ENCODE results near the gene CTNND2.

Gene CTNND2

DNA sequence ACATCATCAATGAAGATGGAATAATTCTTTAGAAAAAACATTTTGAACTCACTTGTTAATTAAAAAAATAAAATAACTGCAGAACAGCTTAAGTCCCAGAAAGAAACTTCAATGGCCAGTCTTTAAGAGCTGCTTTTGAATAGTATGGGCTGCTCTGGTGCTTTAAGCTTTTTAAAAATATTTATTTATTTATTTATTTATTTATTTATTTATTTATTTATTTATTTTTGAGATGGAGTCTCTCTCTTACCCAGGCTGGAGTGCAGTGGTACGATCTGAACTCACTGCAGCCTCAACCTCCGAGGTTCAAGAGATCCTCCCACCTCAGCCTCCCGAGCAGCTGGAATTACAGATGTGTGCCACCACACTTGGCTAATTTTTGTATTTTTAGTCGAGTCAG is 626.9 kb downstream of the CTNND2 start:
- no peak for DNase-seq (ENCODE audit: extremely low read depth in 1 of 2, low read depth in 1 of 2)

DNA sequence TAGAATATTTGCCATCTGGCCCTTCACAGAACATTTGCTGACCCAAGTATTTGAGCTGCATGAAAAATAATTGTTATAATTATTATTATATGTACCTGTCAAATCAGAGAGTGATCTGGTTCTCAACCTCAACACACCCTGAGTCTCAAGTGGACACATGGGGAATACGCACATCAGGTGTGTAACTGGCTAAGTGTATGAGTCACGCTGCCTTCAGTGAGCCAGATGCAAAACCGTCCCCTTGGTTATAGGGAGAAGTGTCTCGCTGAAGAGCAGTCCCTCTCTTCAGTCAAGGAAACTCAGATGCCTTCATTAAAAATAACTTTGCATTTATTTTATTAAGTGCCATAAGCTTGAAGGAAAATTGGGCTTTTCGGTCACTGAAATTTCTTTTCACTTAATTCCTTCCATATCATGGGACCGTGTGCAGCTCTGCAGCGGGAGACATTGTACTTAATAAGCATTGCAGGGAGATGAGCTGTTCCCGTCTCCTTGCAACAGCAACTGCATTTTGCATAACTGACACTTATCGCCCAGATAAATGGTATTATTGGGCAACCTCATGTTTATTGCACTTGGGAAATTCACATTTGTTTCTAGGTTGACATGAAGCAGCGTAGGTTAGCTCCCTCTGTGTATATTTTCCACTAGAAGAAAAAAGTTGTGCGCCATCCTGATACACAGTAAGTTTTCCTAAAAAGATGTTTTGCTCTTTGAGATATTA is 630.9 kb downstream of the CTNND2 start:
- DNase-seq (ENCODE audit: extremely low read depth in 1 of 2, low read depth in 1 of 2): no peak

DNA sequence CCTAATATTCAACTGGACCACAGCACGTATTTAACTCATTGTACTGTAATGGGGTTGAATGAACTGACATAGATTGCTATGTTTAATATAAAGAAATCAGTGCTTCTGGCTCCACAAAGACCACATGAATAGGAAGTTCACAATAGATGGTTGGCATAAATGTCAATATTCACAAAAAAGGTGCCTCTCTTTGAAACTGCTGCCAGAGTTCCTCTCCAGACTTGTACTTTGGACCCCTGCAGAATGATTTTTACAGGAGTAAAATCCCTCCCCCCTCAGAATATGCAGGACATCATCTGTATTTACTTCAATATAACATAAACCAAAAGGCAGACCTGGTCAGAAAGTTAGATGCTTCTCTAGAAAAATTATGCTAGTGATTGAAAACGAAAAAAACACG is 634.7 kb downstream of the CTNND2 start:
- no peak for DNase-seq (ENCODE audit: extremely low read depth in 1 of 2, low read depth in 1 of 2)

DNA sequence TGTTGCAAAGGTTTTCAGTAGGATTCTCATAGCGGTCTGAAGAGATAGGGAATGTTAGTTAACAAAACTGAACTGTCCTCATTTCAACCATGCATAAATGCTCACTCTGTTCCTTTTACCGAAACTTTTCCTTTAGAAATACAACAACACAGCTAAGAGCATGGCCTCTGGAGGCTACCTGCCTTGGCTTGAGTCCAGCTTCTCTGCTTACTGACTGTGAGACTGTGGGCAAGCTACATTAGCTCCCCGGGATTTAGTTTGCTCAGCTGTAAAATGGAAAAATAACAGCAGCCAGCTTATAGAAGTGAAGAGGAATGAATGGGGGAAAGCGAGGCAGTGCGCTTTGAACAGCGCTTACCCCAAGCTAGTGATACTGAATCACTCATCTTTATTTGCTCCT is 635.4 kb downstream of the CTNND2 start:
- DNase-seq (ENCODE audit: extremely low read depth in 1 of 2, low read depth in 1 of 2): no peak

DNA sequence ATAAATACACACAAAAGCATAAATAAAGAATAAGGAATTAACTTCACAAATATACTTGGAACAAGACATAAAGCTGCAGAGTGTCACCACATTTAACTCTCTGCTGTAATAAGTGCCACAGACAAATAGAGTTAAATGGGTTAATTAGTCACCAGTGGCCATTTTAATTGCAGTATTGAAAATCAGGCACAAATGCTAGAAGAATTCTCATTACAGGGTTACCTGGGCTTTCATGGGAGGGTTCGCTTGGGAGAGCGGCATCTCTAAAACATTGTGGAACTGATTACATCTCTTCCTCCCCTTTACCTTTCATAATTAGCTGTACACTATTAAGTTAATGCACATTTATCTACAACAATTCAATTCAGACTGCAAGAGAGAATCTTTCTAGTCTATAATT is 637.9 kb downstream of the CTNND2 start:
- no peak for DNase-seq (ENCODE audit: extremely low read depth in 1 of 2, low read depth in 1 of 2)

DNA sequence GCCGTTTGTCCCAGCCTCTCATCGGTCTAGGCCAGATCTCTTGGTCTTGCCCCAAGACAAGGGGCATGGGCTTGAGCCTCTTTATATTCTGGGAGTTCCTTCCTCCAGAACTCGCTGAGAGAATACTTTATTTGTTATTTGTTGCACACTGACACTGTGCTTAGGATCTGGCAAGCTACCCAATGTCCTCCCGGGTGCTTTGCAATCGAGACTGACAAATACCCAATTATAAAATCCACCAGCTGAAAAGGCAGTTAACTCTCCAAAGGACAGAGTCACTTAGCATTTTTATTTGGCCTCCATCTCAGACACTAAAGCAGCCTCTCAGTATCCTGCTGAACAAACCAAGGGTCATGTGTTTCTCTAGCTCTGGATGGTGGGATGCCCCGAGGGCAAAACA is 643.0 kb downstream of the CTNND2 start:
- DNase-seq (ENCODE audit: extremely low read depth in 1 of 2, low read depth in 1 of 2): no peak

DNA sequence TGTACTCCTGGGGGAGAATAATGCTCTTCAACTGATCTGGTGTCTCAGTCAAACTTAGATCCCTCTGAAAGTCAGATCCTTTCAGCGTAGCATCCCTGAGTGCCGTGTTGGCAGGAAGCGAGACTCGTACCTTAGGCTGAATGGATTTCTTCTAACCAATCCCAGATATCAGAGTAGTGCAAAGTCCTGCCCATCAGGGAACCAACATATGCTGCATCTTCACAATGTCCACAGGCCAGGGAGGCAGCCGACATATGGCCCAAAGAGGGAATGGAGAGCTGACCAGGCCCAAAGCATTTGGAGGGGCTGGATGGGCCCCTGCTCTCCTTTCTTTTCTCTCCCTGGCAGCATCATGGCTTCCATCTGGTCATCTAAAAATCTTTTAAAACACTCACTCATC is 646.2 kb downstream of the CTNND2 start:
- DNase-seq (ENCODE audit: extremely low read depth in 1 of 2, low read depth in 1 of 2): no peak

DNA sequence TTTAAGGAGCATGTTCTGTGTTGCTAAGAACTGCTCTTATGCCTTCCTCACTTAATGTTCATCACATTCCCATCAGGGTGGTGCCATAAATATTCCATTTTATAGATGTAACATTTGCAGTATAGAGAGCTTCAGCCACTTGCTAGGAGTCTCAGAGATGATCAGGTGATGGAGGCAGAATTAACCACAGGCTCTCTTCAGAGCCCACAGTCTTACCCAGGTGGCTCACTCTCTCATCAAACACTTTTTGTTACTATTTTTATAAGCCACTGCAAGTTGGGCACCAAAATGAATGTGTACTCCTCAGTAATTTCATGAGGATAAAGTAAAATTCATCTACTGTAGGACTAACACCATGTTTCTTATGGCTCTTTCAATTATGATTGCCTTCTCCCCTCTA is 651.7 kb downstream of the CTNND2 start:
- DNase-seq (ENCODE audit: extremely low read depth in 1 of 2, low read depth in 1 of 2): no peak

DNA sequence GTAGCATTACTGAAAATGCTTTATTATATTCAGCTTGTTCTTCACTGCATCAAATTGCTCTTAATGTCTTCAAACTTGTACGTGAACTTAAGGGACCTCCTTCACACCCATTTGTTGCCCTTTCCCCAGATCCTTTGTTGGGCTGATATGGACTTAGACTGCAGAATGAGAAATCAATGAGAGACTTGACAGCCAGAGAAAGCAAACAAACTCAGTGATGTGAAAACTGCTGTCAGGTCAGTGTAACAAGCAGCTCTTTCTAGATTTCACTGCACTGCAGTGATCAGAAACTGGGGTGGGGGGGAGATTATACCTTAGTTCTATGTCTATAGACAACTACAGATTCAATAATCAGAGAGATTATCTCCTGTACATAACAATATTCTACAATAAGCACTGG is 652.2 kb downstream of the CTNND2 start:
- DNase-seq (ENCODE audit: extremely low read depth in 1 of 2, low read depth in 1 of 2): no peak

DNA sequence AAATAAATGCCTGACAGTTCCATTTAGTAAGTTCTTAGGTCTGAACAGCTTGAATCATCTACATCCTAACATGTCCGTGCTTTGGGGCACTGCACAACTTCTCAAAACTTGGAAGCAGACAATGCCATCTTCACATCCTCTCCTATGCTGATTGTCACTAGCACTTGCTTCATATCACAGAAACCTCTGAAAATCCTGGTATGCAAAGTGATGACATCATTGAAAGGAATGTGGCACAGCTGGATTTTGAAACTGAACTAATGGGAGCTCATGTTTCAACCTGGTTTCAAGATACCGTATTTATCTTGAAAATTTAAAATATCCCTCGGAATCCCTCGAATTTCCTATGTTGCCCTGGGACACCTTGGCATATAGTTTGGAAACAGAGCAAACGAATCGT is 653.0 kb downstream of the CTNND2 start:
- DNase-seq (ENCODE audit: extremely low read depth in 1 of 2, low read depth in 1 of 2): no peak

DNA sequence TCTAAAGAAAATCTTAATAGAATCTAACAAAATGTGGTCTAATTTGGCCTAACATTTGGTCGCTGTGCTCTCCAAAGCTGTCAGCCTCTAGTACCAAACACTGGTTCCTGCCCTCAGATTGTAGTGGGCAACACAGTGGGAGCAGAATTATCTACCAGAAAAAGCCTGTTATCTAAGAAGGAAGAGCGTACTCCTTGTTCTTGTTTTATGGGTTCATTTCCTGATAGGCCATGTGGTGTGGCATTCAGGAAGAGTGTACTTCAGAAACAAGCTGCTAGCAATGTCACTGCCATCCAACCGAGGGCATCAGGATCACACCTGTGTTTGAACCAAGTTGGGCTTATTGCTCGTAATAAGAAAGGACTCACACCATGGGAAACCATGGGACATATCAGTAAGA is 655.3 kb downstream of the CTNND2 start:
- DNase-seq (ENCODE audit: extremely low read depth in 1 of 2, low read depth in 1 of 2): no peak

DNA sequence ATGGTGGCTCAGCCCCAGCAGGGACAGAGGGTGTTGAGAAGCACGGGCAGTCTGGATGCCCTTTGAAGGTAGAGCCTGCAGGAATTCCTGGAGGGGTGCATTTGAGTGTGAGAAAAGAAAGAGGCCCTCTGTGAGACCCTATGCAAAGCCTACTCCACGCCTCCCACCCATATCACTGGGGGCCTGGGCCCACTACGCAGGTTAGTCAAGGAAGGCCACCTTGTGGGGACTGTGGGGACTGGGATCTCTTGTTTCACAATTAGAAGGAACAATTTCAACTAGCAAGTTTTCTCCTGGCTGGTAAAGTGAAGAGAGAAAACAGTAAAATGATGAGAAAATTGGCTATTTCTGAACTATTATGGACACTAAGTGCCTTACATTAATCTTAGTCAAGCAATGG is 657.0 kb downstream of the CTNND2 start:
- DNase-seq (ENCODE audit: extremely low read depth in 1 of 2, low read depth in 1 of 2): no peak

DNA sequence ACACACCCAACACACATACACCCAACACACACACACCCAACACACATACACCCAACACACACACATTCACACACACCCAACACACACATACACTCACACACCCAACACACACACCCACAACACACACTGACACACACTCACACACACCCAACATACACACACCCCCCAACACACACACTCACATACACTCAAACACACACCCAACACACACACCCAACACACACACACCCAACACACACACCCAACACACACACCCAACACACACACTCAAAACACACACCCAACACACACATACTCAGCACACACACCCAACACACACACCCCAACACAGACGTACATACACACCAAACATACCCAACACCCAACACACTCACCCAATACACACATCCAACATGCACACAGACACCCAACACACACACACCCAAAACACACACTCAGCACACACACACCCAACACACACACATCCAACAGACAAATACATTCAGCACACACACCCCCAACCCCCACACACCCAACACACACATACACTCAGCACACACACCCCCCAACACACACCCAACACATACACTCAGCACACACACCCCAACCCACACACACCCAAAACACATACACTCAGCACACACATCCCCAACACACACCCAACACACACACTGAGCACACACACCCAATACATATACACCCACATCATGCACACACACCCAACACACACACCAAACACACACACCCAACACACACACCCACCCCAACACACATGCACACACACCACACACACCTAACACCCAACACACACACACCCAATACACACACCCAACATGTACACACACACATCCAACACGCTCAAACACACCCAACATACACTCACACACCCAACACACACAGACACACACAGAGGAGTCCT is 663.7 kb downstream of the CTNND2 start:
- DNase-seq (ENCODE audit: extremely low read depth in 1 of 2, low read depth in 1 of 2): no peak

DNA sequence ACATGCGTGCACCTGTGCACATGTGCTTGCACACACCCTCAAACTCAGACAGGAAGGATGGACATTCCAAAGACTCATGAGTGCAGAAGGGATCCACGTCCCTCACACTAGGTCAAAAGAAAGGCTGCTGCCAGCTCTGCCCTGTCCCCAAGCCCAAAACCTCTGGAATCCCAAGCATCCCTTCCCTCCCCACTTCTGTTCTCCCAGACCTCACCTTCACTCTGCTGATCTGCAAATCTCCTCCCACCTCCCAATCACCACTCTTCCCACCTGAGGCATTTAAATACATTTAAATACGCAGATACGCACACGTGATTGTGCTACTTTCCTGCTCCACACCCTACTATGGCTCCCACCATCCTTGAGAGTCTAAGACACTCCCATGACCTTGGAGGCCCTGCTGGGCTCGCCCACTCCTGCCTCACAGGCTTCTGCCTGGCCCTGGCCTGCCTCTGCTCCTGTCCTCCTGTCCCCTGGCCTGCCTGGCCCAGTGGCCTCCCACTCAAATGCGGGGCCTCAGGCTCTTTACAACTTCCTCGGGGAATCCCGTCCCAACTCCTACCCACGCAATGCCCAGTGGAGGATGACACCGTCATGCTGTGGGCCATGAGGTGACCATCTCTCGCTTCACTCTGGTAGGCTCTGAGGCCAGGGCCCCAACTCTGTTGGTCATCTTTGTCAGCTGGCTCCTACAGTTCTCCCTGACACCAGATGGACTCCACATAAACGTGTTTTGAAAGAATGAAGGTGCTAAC is 664.8 kb downstream of the CTNND2 start:
- DNase-seq (ENCODE audit: extremely low read depth in 1 of 2, low read depth in 1 of 2): no peak

DNA sequence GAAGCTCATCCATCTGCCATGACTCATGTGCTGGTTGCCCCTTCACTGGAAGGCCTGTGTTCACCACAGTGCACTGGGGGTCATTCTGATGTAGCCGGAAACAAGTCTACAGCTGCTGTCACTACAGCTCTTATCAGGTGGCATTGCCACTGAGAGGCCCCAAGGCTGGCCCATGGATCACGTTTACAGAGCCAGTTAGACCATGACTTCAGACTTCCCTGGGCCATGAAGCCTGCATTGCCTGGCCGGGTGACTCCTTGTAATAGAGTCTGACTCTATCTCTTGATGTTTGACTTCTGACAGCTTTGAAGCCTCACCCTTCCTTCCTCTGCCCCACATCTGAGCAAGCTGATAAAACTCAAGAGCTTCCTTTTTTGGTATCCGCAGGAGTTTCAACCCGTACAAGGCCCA is 669.7 kb downstream of the CTNND2 start:
- DNase-seq (ENCODE audit: extremely low read depth in 1 of 2, low read depth in 1 of 2): no peak

DNA sequence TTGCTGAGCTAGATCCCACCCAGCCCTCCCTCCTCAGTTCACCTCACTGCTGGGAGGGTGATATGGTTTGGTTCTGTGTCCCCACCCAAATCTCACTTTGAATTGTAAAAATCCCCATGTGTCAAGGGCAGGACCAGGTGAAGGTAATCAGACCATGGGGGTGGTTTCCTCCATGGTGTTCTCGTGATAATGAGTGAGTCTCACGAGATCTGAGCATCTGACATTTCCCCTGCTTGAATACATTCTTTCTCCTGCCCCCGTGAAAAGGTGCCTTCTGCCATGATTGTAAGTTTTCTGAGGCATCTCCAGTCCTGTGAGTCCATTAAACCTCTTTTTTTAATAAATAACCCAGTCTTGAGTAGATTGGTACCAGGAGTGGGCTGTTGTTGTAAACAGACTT is 673.4 kb downstream of the CTNND2 start:
- DNase-seq (ENCODE audit: extremely low read depth in 1 of 2, low read depth in 1 of 2): no peak

DNA sequence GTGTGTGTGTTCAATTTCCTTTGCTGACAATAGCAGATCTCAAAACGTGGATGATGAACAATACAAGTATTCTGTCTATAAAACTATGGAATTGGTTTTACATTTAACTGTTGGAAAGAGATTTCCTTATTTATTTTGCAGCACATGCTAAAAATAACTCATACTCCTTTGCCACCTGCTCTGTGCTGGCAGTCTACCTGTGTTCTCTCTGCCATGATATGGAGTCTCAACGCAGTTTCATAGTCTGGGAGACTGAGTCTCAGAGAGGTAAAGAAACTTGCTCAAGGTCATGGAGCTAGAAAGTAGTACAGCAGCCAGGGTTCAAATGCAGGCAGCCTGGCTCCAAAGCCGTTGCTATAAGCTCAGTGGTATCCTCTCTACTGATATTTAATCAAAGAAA is 677.2 kb downstream of the CTNND2 start:
- DNase-seq (ENCODE audit: extremely low read depth in 1 of 2, low read depth in 1 of 2): no peak

DNA sequence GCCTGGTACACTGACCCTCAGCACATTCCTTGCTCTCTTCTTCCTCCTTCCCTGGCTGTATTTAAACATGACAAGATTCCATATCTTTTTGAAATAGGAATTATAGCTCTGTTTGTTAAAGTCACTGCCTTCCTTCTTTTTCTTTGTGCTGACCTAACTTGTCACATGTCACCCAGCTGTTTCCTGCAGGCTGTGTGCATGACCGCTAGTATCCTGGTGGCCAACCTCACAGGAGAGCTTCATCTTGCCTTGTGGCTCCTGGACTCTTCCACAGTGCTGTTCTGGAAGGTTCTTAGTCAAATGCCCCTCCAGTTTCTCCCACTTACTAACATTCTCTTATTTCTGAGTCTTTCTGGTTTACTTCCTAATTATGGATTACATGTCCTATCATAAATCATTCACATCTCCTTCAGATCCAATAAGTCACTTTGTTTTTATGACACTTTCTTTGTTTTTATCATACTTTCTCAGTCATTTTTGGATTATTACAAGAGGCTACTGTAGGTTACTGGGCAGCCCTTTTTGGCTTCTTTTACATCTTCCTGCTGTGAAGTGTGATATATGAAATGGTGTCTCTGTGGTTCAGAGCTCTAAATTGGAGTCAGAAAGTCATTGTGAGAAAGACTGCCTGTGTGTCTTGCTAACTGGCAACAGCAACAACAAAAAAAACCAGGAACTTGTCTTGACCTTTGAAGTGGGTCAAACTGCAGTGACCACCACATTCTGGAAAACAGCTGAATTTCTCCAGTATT is 679.6 kb downstream of the CTNND2 start:
- no peak for DNase-seq (ENCODE audit: extremely low read depth in 1 of 2, low read depth in 1 of 2)

DNA sequence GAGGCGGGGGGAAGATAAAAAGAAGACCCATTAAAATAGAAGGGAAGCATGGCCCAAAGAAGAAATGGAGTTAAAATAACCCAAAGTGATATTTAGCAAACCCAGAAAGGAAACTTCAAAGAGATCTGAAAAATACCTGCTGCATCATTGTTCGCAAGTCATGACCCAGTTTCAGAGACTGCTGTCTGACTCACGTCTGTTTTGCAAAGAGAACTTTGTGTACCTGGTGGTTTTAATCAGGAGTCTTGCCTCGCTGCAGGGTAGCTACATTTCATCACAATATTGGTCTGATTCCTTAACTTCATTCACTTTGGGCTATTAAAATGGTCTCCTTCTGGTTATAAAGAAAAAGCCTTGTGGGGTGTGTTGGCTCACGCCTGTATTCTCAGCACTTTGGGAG is 682.1 kb downstream of the CTNND2 start:
- DNase-seq (ENCODE audit: extremely low read depth in 1 of 2, low read depth in 1 of 2): no peak

DNA sequence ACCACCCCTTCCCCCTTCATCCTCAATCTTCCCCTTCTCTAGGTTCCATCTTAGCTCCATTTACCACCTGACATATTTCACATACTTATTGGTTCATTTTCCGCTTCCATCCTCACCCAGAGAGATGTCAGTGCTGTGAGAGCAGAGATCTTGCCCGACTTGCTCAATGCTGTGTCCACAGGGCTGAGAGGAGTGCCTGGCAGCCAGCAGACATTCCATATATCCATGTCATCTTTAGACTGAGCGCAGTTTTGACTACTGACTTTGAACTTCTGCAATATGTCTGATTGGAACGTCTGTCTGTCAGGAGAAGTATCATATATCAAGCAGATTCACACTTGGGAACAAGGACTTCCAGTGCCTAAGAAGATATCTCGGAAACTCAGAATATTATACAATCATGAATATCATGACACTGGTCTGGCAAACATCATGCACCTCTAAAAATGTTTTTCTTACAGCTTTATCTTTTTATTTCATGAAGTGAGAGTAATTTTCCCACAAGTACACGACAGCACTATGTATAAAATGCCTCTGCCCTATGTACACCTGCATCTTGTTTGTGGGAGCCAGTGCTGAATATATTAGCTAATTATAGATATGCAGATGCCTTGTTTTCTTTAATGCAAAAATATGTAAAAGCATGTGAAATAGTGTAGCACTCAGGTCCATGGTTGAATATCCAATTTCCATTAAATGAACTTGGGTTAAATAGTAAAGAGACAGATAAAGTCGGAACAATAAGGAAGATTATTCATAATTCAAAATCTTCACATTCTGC is 689.2 kb downstream of the CTNND2 start:
- no peak for DNase-seq (ENCODE audit: extremely low read depth in 1 of 2, low read depth in 1 of 2)
